ENCODE results near the gene HLA-DMB.
"Not testable (repeated sequence)": the region's sequence is repeated elsewhere in the genome, so short reads cannot be mapped to it uniquely, and the experiment has no call there.

The HLA-DMB gene

GRCh38 chr6:32943864-32944649 is 3.2 kb upstream of the HLA-DMB start:
- in situ Hi-C loops (cut with MboI; ENCODE audit: low sequenced_read_pairs, unreplicated experiment) = no loop called here
- DNase-seq (ENCODE audit: low spot score) = peak; percentile 53

GRCh38 chr6:32942555-32943123 is 1.8 kb upstream of the HLA-DMB start:
- in situ Hi-C loops (cut with MboI; ENCODE audit: low sequenced_read_pairs, unreplicated experiment); DNase-seq (ENCODE audit: low spot score): not testable (repeated sequence)

More at GRCh38 chr6:32943864-32944649, 3.2 kb upstream of the HLA-DMB start:
- no peak for TF ChIP-seq CTCF (IDR thresholded peaks at IDR 0.05; ENCODE audit: borderline replicate concordance, control extremely low read depth, extremely low read depth, insufficient read depth, missing control alignments)

GRCh38 chr6:32941214-32941768 is 463 bp upstream of the HLA-DMB start:
- TF ChIP-seq CTCF (IDR thresholded peaks at IDR 0.05; ENCODE audit: borderline replicate concordance, control extremely low read depth, extremely low read depth, insufficient read depth, missing control alignments) = no peak
- DNase-seq (ENCODE audit: low spot score) = peak; percentile 49
- in situ Hi-C loops (cut with MboI; ENCODE audit: low sequenced_read_pairs, unreplicated experiment) = no loop called here

- DNase-seq (ENCODE audit: low spot score) = no peak
- no peak for TF ChIP-seq CTCF (IDR thresholded peaks at IDR 0.05; ENCODE audit: borderline replicate concordance, control extremely low read depth, extremely low read depth, insufficient read depth, missing control alignments)
- in situ Hi-C loops (cut with MboI; ENCODE audit: low sequenced_read_pairs, unreplicated experiment) = no loop called here
Measured at GRCh38 chr6:32938494-32938893, 2.3 kb downstream of the HLA-DMB start.

GRCh38 chr6:32937230-32937633 is 3.6 kb downstream of the HLA-DMB start:
- DNase-seq (ENCODE audit: low spot score) = no peak
- no peak for TF ChIP-seq CTCF (IDR thresholded peaks at IDR 0.05; ENCODE audit: borderline replicate concordance, control extremely low read depth, extremely low read depth, insufficient read depth, missing control alignments)
- in situ Hi-C loops (cut with MboI; ENCODE audit: low sequenced_read_pairs, unreplicated experiment) = no loop called here

GRCh38 chr6:32936239-32937152 is 4.3 kb downstream of the HLA-DMB start:
- TF ChIP-seq CTCF (IDR thresholded peaks at IDR 0.05; ENCODE audit: borderline replicate concordance, control extremely low read depth, extremely low read depth, insufficient read depth, missing control alignments) = no peak
- in situ Hi-C loops (cut with MboI; ENCODE audit: low sequenced_read_pairs, unreplicated experiment) = no loop called here
- no peak for DNase-seq (ENCODE audit: low spot score)

Data from GM13976 (cell line).